GM18868 (cell line): ENCODE results near the gene TEKT5.
A peak's percentile ranks its signal among the peaks of the same experiment; 100 is the strongest.
"Not testable (repeated sequence)": the region's sequence is repeated elsewhere in the genome, so short reads cannot be mapped to it uniquely, and the experiment has no call there.

Experiments
- ATAC-seq: cut with Tn5 transposase; IDR thresholded peaks from one replicate; pipeline ENCODE4 v1.9.1; 2021; ENCODE audit warnings: mild to moderate bottlenecking, moderate library complexity; ENCODE audit not compliant: unreplicated experiment

The TEKT5 gene

DNA sequence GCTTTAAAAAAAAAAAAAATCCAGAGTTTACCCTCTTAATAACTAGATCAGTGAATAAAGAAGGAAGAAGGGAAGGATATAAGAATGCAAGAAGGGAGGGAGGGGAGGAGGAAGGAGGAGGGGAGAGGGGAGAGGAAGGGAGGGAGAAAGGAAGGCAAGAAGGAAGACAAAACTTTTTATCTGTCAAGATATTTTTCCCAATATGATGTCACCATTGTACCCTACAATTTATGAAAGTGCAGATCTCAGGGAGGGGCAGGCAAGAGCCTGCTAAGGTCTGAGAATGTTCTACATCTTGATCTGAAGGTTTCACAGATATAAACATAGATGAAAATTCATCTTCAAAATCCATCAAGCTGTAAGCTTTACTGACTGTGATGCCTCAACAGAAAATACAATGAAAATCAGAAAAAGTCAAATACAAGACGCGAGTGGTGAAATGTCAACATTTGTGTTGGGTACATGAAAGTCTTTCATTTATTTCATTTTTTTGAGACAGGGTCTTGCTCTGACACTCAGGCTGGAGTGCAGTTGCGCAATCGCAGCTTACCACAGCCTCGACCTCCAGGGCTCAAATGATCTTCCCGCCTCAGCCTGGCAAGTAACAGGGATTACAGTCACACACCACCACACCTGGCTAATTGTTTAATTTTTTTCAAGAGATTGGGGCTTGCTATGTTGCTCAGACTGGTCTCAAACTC lies 57.2 kb downstream of the TEKT5 start:
- ATAC-seq: no peak

DNA sequence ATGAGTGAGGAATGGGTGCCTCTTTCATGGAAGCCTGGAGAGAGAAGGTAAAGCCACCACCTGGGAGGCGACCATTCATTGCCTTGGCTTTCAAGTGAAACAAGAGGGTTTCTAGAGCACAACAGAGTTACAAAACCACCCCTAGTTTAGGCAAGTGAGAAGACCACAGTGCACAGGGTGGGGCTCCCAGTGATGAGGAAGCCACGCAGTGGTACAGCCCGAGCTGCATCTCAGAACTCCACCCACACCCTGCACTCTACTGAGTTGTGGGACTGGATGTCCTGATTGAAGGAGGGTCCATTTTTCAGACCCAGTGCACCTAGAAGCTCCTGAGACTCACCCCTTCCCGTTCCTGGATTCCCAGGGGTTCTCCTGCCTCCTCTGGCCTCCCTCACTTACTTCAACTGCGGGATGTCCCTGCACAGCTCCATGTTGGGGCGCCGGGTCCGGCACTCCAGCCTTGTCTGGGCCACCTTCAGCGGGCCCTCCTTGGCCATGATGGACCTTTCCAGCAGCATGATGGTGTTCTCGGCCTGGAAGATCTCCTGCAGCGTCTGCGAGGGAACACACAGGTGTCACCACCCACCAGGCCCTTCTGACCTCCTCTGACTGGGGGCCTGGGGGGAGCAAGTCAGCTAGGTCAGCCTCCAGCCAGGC lies 59.2 kb downstream of the TEKT5 start:
- ATAC-seq: no peak

DNA sequence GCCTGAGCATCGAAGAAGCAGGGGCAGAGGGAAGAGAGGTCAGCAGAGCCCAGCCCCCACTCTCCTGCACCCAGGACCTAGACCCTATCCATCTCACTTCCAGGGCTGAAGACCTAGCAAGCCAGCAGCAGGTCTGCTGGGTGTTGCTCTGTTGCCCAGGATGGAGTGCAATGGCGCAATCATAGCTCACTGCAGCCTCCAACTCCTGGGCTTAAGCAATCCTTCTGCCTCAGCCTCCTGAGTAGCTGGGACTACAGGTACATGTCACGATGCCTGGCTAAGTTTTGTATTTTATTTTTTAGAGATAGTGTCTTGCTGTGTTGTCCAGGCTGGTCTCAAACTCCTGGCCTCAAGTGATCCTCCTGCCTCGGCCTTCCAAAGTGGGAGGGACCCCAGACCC lies 61.3 kb downstream of the TEKT5 start:
- ATAC-seq: not testable (repeated sequence)

DNA sequence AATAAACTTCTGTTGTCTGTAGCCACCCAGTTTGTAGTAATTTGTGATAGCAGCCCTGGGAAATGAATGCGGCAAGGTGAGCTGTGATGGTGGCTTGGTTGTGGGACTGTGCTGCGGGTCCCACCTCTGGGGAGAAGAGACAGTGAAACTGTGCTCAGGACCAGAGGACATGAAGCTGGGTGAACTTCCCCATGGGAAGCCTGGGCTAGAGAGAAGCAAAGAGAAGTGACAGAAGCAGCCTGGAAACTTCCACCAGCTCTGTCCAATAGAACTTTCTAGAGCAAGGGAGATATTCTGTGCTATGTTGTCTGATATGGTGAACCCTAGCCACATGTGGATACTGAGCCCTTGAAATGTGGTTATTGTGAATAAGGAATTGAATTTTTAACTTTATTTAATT lies 62.8 kb downstream of the TEKT5 start:
- no peak for ATAC-seq

DNA sequence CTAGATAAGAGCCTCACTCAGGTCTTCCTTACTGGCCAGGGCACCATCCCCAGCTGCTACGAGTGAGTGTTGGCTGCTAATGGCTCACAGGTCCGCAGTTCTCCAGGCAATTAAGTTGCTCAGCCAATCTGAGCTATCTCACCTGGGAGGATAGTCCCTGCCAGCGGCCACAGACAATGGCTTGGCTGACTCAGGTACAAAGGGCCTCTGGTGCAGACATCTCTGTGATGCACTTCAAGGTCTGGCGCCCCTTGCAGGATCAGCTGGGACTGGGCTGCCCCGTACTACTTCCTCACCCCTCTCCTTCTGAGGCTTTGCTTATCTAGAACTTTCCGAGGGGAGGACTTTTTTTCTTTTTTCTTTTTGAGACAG lies 65.2 kb downstream of the TEKT5 start:
- ATAC-seq: no peak

DNA sequence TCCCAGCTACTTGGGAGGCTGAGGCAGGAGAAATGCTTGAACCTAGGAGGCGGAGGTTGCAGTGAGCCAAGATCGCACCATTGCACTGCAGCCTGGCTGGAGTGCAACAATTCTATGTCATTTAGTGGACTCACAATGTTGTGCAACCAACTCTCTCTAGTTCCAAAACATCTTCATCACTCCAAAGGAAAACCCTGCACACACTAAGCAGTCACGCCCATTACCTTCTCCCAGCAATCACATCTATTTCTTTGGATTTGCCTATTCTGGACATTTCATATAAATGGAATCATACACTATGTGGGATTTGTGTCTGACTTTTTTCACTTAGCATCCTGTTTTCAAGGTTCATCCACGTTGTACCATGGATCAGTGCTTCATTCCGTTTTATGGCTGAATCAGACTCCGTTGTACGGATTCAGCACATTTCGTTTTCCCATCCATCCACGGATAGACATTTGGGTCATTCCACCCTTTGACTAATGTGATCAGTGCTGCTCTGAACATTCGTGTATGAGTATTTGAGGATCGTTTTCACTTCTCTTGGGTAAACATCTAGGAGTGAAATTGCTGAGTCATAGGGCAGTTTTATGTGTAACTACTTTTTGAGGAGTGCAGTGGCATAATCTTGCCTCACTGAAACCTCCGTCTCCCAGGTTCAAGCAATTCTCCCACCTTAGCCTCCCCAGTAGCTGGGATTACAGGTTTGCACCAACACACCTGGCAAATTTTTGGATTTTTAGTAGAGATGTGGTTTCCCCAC lies 69.0 kb downstream of the TEKT5 start:
- ATAC-seq: no peak

DNA sequence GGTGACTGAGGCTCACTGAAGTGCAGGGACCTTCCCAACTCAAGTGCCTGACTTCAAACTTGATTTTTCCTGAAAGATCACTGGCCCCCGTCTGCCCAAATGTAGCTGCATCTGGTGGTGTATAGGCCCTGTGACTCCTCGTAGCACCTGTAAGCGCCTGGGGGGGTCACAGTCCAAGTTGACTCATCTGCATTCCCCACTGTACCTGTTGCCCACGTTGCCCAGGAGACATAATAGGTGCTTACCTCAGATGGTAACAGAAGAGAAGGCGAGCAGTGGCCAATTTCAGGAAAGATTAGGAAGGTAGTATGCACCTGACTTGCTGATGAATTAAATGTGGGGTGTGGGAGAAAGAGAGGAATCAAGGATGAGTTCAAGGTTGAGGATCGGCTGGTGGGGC lies 70.2 kb downstream of the TEKT5 start:
- no peak for ATAC-seq

DNA sequence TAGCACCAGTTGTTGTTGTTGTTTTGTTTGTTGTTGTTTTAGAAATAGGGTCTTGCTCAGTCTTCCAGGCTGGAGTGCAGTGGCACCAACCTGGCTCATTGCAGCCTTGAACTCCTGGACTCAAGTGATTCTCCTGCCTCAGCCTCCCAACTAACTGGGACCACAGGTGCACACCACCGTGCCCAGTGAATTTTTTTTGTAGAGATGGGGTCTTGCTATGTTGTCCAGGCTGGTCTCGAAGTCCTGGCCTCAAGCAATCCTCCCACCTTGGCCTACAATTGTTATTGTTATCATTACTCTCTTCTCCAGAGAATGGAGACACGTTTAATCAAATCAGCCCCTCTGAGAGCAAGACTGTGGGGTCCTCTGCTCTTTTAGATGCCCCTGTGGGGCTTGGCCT lies 71.7 kb downstream of the TEKT5 start:
- no peak for ATAC-seq

DNA sequence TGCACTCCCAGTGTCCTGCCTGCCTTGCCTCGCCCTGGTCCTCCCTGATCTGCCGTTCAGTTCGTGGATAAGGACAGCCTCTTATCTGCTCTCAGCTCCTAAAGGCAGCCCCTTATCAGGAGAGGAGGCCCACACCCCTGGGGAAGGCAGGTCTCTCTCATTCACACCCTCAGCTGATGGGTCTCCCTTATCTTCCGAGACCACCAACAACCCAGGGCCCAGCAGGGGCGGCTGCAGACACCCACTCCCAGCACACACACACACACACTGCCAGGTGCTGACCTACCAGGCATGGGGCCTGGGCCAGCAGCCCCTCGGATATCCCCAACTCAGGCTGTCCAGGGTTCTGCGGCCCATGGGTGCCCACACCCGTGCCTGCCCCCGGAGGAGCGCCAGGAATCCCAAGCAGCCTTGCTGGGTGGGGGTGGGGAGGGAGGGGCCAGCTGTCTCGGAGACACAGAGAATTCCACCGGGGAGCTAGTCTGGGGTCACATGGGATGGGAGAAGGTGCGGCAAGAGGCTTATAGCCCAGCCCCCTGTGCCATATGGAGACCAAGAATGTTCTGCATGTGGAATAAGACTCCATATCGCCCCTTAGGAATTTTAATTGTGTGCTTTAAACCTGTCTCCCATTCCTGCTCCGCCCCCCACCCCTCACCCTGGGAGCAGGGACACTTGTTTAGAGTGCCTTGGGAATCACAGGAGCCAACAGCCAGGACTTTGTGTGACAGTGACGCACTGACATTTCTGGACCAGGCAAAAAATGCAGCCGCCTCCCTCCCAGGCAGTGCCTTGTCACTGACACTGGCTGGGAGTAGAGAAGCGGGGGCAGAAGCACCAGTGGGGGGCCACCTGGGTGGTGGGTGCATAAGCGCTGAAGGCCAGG lies 72.5 kb downstream of the TEKT5 start:
- ATAC-seq: no peak

DNA sequence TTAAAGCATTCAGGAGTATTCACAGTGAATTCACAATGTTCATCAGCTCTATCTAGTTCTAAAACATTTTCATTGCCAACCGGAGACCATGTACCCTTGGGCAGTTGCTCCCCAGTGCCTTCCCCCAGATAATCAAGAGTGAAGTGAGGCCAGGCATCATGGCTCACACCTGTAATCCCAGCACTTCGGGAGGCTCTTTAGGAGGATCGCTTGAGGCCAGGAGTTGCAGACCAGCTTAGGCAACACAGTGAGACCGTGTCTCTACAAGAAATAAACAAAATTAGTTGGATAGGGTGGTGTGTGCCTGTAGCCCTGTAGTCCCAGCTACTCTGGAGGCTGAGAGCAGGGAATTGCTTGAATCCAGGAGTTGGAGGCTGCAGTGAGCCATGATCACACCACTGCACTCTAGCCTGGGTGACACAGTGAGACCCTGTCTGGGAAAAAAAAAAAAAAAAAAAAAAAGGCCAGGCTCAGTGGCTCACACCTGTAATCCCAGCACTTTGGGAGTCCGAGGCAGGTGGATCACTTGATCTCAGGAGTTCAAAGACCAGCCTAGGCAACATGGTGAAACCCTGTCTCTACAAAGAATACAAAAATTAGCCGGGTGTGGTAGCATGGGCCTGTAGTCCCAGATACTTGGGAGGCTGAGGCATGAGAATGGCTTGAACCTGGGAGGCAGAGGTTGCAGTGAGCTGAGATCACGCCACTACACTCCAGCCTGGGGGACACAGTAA lies 73.3 kb downstream of the TEKT5 start:
- ATAC-seq: not testable (repeated sequence)

DNA sequence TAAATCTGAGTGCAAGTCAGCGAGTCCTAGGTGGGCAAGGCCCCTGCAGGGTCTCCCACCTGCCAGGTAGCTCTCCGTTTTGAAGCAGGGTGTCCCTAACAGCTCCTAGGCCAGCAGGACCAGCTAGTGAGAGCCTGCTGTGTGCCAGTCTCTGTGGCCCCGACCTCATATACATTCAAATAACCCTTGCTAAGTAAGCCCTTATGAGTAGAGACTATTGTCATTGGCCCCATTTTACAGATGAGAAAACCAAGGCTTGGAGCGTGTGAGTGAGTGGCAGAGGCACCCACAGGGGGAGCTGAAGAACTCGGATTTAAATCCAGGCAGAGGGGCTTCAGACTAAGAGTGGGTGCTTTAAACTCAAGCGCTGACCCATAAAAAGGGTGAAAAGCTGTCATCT lies 74.6 kb downstream of the TEKT5 start:
- ATAC-seq: no peak

DNA sequence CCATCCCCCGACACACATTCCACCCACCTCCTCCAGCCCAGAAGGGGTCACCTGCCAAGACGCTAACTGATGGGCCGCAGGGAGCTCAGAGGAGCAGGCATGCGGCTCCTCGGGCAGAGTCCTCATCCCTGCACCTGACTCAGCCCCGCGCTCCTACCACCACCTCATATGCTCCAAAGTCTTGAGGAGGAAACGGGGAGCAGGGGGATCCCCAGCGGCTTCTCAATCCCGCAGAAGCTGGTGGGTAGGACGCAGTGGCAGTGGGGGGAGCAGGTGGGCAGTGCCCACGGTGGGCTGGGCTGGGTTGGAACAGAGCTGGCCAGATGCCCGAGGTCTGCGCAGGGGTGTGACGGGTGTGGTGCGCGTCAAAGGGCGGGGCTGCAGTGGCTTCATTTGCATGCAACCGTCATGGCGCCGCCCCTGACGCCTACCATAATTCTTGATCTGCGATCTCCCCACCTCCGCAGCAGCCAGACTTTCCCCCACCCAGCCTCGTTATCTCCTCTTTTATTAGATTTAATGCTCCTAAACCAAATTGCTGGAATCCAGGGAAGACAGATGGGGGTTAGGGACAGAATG lies 75.4 kb downstream of the TEKT5 start:
- ATAC-seq: no peak

DNA sequence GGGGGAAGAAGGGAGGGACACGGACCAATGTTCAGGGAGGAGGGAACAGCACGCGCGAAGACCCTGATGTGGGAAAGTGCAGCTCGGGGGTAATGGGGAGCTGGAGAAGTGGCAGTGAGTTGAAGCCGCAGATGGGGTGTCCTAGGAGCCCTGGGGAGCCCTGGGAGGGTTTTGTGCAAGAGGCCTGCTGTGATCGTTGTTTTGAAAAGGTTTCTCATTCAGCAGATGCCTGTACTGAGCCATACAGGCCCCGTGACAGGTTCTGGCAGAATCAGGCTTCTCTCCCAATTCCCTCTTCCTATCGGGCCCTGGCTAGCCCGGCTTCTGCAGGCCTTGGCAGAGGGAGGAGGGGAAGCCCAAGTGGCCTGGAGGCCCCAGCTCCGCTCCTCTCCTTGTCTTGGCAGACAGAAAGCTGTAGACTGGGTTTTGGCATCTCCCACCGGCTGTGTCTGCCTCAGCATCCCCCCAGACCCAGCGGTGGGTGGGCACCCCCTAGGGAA lies 76.0 kb downstream of the TEKT5 start:
- no peak for ATAC-seq

DNA sequence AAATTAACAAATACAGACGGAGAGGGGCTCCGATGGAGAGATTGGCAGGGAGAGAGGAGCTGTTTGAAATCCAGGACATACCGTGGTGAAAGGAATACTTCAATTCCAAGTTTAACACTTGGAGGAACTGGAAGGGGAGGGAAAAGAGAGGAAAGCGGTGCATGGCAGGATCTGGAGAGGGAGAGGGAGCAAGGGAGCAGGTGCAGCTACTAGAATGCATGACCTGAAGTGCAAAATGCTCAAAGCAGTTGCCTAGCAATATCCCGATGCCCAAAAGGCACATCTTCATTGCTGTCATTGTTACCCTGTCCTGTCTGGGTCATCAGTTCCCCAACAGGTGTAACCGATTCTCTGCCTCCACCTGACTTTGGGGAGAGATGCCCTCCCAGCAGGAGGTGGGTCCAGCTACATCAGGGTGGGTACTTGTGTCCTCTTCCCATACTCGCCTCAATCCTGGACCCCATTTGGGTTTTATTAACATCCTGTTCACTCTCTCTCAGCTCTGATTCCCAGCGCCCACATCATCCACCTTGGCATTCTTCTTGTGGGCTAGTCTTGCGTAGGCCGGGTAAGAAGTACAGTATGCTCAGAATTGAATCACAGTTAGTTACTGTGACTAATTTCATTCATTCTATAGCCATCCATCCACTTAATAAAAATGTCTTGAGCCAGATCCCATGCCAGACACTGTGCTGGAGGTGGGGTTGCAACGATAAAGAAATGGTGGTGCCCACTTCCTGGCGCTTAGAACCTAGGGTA lies 76.9 kb downstream of the TEKT5 start:
- ATAC-seq: no peak

DNA sequence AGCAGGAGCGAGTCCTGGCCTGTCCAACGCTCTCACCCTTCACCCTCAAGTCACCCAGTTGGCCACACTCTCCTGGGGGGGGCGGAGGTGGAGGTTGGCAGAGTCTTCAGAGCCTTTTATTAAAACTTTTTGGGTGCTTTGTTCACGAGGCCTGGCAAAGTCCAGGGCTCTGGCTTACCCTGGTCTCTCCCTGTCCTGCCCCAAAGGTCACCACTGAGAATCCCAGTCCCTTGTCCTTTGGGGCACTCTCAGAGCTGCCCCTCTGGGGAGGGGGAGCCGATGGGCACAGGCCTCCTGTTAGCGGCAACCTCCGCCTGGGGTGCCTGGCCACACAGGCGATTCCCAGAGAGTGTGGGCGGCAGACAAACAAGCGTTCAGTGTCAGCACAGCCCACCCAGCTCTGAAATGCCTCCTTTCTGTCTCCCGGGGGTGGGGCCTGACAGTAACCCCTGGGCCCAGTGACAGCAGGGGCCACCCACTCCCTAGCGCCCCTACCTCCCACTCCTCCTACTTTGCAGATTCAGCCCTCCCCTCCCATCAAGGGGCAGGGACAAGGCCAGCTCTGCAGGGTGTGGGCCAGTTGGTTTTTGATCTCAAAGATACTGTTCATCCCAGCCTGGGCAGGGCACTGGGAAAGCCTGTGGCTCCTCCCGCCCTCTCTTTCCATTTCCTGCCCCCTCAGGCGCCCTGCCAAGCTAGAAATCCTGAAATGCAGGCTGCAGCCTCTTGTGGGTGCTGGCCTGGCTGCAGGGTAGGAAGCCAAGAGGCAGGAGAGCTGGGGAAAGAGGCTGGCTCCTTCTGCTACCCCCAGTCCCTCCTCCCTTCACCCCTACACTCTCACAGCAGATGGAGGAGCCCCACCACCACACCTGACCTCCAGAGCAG lies 77.7 kb downstream of the TEKT5 start:
- no peak for ATAC-seq

DNA sequence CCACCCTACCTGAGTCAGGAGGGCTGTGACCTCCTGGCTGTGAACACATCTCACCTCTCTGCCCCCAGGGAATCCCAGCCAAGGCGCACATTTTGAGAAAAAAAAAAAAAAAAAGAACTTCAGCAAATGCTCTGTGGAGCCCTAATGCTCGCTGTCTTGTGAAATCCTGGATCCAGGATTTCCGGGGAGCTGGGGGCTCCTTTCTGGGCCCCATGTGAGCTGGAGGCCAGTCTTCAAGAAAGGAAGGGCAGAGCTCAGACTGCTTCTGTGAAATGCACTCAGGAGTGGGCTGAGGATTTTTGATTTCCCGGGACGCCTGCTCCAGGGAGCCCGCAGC lies 78.3 kb downstream of the TEKT5 start:
- no peak for ATAC-seq

DNA sequence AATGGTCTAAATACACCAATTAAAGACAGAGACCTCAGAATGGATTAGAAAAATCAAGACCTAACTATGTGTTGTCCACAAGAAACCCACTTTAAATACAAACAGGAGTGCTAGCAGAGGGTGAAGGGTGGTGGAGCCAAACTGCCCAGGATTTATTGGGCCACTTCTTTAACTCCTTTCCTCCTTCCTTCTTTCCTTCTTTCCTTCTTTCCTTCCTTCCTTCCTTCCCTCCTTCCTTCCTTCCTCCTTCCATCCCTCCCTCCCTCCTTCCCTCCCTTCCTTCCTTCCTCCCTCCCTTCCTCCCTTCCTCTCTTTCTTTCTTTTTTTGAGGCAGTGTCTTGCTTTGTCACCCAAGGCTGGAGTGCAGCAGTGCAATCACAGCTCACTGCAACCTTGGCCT lies 80.0 kb downstream of the TEKT5 start:
- ATAC-seq: no peak

DNA sequence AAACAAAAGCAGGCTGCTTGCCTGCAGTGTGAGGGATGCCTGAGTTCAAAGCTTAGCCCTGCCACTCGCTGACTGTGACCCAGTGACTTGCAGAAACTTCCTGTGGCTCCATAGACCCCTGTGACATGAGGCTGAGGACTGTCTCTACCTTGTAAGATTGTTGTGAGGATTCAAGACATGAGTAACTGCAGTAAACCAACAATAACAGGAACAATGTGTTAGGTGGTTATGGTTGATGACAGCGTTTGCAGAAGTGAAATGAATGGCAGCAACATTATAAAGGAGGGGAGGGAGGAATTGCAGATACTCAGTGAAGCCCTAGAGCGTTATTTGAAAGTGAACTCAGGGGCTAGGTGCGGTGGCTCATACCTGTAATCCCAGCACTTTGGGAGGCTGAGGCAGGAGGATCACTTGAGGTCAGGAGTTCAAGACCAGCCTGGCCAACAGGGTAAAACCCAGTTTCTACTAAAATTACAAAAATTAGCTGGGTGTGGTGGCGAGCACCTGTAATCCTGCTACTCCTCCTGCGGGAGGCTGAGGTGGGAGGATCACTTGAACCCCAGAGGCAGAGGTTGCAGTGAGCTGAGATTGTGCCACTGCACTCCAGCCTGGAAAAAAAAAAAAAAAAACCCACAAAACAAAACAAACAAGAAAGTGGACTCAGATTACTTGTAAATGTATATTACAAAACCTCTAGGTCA lies 80.8 kb downstream of the TEKT5 start:
- peak; percentile 85 for ATAC-seq
